Natural killer cell (primary cell): Measurements from ENCODE around the gene UTS2. TPM values are rescaled to one million over a fixed set of nuclear protein-coding genes. Genes with fewer than 3 reads are reported as not detected.
A peak's percentile ranks its signal among the peaks of the same experiment; 100 is the strongest.

Experiments
- ATAC-seq, 3 donors: fragments of 150-1000 bp in 2 of 3; fragments of 200-7000 bp in 1 of 3; cut with Tn5 transposase; 1 replicate in 1 of 3; 2 replicates in 2 of 3; pipeline ENCODE4 v1.10.0; 2021; ENCODE audit warnings: mild to moderate bottlenecking in 2 of 3, moderate library complexity in 2 of 3
- DNase-seq, 2 donors: peaks; one replicate each; pipeline versions ENCODE4 v3.0.0 to v3.0.0-alpha.2; 2013 to 2021; ENCODE audit warnings: mixed read lengths in 1 of 2
- H3K27ac ChIP-seq: one replicate; pipeline ENCODE4 v1.5.1; 2013; ENCODE audit warnings: mild to moderate bottlenecking, low read length
- H3K27me3 ChIP-seq: one replicate; pipeline ENCODE4 v1.6.1; 2013; ENCODE audit warnings: low read length; ENCODE audit not compliant: control insufficient read depth, insufficient read depth
- H3K36me3 ChIP-seq: one replicate; pipeline ENCODE4 v1.6.1; 2013; ENCODE audit warnings: low read length; ENCODE audit not compliant: control insufficient read depth, insufficient read depth
- H3K4me1 ChIP-seq: one replicate; pipeline ENCODE4 v1.6.1; 2013; ENCODE audit warnings: low read length; ENCODE audit not compliant: control insufficient read depth, insufficient read depth
- H3K4me3 ChIP-seq: one replicate; pipeline ENCODE4 v1.5.1; 2013; ENCODE audit warnings: low read length
- H3K9me3 ChIP-seq: one replicate; pipeline ENCODE4 v1.6.1; 2013; ENCODE audit warnings: low read length; ENCODE audit not compliant: control insufficient read depth, insufficient read depth
- H3K27ac Mint-ChIP-seq, 2 donors: one replicate each; pipeline ENCODE4 v1.8.0; 2022; ENCODE audit warnings: mild to moderate bottlenecking in 2 of 2, mixed read lengths in 2 of 2, moderate library complexity in 1 of 2
- H3K27me3 Mint-ChIP-seq, 2 donors: one replicate each; pipeline ENCODE4 v1.8.0; 2022; ENCODE audit warnings: low read depth in 2 of 2, mixed read lengths in 2 of 2
- H3K36me3 Mint-ChIP-seq: one replicate; pipeline ENCODE4 v1.8.0; 2022; ENCODE audit warnings: mixed read lengths
- H3K4me1 Mint-ChIP-seq, 2 donors: one replicate each; pipeline ENCODE4 v1.8.0; 2022; ENCODE audit warnings: mixed read lengths in 2 of 2
- H3K4me3 Mint-ChIP-seq: one replicate; pipeline ENCODE4 v1.8.0; 2022; ENCODE audit warnings: mild to moderate bottlenecking, moderate library complexity, mixed read lengths
- H3K9me3 Mint-ChIP-seq, 2 donors: one replicate each; pipeline ENCODE4 v1.8.0; 2022; ENCODE audit warnings: mixed read lengths in 2 of 2
- WGBS: methylation state at CpG from one replicate; pipeline ENCODE4 v1.1.7; 2013; ENCODE audit warnings: missing lambda C conversion rate; ENCODE audit not compliant: insufficient coverage; 5-methylcytosine and 5-hydroxymethylcytosine counted together
- intact Hi-C: fragments of 100-400 bp; cut with micrococcal nuclease; formaldehyde crosslinking; loops from one replicate; pipeline ENCODE4 v1.14.2; 2022
- total RNA-seq, 4 donors: library from RNA; stranded (reverse); fragments of 120-200 nt in 1 of 4; gene quantifications; one replicate each; pipeline versions ENCODE4 v1.2.3 to v1.2.4, GENCODE V29; 2013 to 2022
- TF ChIP-seq, protein P1 (sequence below): fragments of 200-600 bp; IDR thresholded peaks from one replicate; pipeline ENCODE4 v1.8.0; 2022; ENCODE audit warnings: antibody characterized with exemption

The UTS2 gene
- total RNA-seq, 3 donors from 2014 or later (not counting 1 experiment from before 2014, with no cell fraction given), result 3.9 to 7.7 (median 7.5) TPM

DNA sequence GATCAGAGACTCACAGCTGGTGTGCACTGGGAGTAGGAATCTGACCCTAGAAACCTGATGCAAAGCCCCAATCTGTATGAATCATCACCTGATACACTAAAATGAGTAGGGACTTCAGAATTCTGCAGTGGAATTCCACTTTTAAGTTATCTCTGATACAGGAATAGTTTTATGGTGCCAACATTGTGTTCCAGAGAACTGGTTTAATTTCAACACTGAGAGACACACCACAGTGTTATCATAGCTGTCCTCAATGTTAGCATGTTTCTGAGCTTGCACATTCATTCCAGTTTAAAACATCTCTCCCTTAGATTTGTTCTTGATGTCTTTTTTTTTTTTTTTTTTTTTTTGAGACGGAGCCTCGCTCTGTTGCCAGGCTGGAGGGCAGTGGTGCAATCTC is 7.1 kb downstream of the UTS2 start:
- TF ChIP-seq, protein P1, sequence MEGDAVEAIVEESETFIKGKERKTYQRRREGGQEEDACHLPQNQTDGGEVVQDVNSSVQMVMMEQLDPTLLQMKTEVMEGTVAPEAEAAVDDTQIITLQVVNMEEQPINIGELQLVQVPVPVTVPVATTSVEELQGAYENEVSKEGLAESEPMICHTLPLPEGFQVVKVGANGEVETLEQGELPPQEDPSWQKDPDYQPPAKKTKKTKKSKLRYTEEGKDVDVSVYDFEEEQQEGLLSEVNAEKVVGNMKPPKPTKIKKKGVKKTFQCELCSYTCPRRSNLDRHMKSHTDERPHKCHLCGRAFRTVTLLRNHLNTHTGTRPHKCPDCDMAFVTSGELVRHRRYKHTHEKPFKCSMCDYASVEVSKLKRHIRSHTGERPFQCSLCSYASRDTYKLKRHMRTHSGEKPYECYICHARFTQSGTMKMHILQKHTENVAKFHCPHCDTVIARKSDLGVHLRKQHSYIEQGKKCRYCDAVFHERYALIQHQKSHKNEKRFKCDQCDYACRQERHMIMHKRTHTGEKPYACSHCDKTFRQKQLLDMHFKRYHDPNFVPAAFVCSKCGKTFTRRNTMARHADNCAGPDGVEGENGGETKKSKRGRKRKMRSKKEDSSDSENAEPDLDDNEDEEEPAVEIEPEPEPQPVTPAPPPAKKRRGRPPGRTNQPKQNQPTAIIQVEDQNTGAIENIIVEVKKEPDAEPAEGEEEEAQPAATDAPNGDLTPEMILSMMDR, result no peak
- Histone ChIP-seq H3K27ac (no peak overlapping the region), H3K4me1 (peaks cover 13% of the 10 kb centered on the region), H3K4me3 (no peak overlapping the region), H3K27me3 (no peaks in the 10 kb centered on the region), H3K9me3 (no peaks in the 10 kb centered on the region), H3K36me3 (peaks cover 3% of the 10 kb centered on the region)
- no peak overlapping the region for H3K4me3 Mint-ChIP-seq
- H3K36me3 Mint-ChIP-seq, result no peaks in the 10 kb centered on the region
- WGBS, result 81% methylated on average over 2 of the region's 2 CpGs
- intact Hi-C loops, result no loop called here
- ATAC-seq (no peak), DNase-seq (no peak)
- no peaks in the 10 kb centered on the region for H3K9me3 Mint-ChIP-seq
- H3K27me3 Mint-ChIP-seq, result no peaks in the 10 kb centered on the region
- no peak overlapping the region for H3K27ac Mint-ChIP-seq
- H3K4me1 Mint-ChIP-seq, result peaks cover 24 to 28% of the 10 kb centered on the region in 2 donors

DNA sequence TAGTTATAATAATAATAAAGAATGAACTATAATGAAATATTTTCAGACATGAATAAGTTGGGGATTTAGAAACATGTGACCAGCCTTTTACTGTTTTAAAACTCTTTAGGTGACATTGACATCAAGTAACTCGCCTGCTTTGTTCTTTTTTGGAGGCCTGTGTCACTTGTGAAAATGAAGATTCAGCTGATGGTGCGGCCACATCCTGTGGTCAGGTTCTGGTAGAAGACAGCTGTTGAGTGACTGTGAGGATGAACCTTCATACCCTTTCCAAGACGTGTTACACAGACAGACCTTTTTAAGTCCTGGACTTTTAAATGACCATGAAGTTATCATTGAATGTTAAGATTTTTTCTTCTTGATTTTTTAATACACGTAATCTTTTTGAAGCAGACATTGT is 10.3 kb downstream of the UTS2 start:
- WGBS, result 24% methylated on average over 2 of the region's 4 CpGs
- Histone ChIP-seq H3K9me3 (no peaks in the 10 kb centered on the region), H3K4me3 (no peak overlapping the region), H3K4me1 (peaks cover 13% of the 10 kb centered on the region), H3K27me3 (no peaks in the 10 kb centered on the region), H3K36me3 (peaks cover 21% of the 10 kb centered on the region), H3K27ac (peak overlapping the region; percentile 41)
- DNase-seq, result peak; percentile 20 to 63
- intact Hi-C loops, result no loop called here
- Mint-ChIP-seq H3K36me3 (peaks cover 26% of the 10 kb centered on the region), H3K4me3 (peak overlapping the region; percentile 31), H3K27me3 (no peaks in the 10 kb centered on the region), H3K4me1 (peaks cover 24 to 29% of the 10 kb centered on the region in 2 donors), H3K9me3 (peaks cover 0 to 4% of the 10 kb centered on the region in 2 donors), H3K27ac (peak overlapping the region; percentile 82 to 83)
- ATAC-seq, result peak; percentile 84 to 98 (median 89)
- TF ChIP-seq, protein P1, result no peak

DNA sequence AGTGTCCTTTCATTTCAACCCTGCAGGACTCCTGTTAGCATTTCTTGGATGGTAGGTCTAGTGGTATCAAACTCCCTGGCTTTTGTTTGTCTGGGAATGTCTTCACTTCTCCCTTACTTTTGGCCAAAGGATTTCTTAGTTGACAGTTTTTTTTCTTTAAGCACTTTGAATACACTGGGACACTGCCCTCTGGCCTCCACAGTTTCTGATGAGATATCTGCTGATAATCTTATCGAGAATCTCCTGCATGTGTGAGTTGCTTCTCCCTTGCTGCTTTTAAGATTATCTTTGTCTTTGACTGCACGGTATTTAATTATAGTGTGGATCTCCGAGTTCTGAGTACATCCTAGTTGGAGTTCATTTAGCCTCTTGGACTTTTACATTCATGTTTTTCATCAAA is 13.3 kb downstream of the UTS2 start:
- Histone ChIP-seq H3K27me3 (no peaks in the 10 kb centered on the region), H3K4me3 (no peak overlapping the region), H3K36me3 (peaks cover 37% of the 10 kb centered on the region), H3K4me1 (peaks cover 13% of the 10 kb centered on the region), H3K27ac (no peak overlapping the region), H3K9me3 (no peaks in the 10 kb centered on the region)
- TF ChIP-seq, protein P1, result no peak
- DNase-seq (no peak), ATAC-seq (no peak)
- no peak overlapping the region for H3K4me3 Mint-ChIP-seq
- H3K36me3 Mint-ChIP-seq, result peaks cover 45% of the 10 kb centered on the region
- H3K9me3 Mint-ChIP-seq, result peaks cover 0 to 4% of the 10 kb centered on the region in 2 donors
- H3K27ac Mint-ChIP-seq, result no peak overlapping the region
- H3K4me1 Mint-ChIP-seq, result peaks cover 24 to 29% of the 10 kb centered on the region in 2 donors
- intact Hi-C loops, result no loop called here
- H3K27me3 Mint-ChIP-seq, result no peaks in the 10 kb centered on the region
- whole genome bisulfite sequencing, result 96% methylated on average over 3 of the region's 3 CpGs

DNA sequence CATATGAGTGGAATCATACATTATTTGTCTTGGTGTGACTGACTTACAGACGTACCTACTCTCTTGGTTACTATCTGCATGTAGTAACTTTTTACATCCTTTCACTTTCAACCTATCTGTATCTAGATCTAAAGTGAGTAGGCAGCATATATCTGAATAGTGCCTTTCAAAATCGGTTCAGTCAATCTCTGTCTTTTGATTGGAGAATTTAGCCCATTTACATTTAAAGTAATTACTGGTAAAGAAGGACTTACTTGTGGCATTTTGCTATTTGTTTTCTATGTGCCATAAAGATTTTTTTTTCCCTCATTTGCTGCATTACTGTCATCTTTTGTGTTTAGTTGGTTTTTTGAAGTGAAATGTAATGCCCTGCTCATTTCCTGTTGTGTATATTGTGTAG is 14.2 kb downstream of the UTS2 start:
- no CpG with 5 or more reads among the region's 2 CpGs for WGBS
- peaks cover 23 to 29% of the 10 kb centered on the region in 2 donors for H3K4me1 Mint-ChIP-seq
- intact Hi-C loops, result no loop called here
- Histone ChIP-seq H3K4me1 (peaks cover 13% of the 10 kb centered on the region), H3K27ac (no peak overlapping the region), H3K27me3 (no peaks in the 10 kb centered on the region), H3K9me3 (no peaks in the 10 kb centered on the region), H3K4me3 (no peak overlapping the region), H3K36me3 (peaks cover 34% of the 10 kb centered on the region)
- no peak overlapping the region for H3K27ac Mint-ChIP-seq
- no peaks in the 10 kb centered on the region for H3K27me3 Mint-ChIP-seq
- ATAC-seq (no peak), DNase-seq (no peak)
- TF ChIP-seq, protein P1, result no peak
- peaks cover 0 to 4% of the 10 kb centered on the region in 2 donors for H3K9me3 Mint-ChIP-seq
- no peak overlapping the region for H3K4me3 Mint-ChIP-seq
- H3K36me3 Mint-ChIP-seq, result peaks cover 45% of the 10 kb centered on the region
